GM20000 (cell line): ENCODE results near the gene NUDT8.

Experiments used
- DNase-seq: peaks from one replicate; pipeline ENCODE4 v3.0.0; 2012; ENCODE audit warnings: low spot score
- TF ChIP-seq, protein P1 (sequence below): IDR thresholded peaks from 2 replicates; pipeline ENCODE4 v1.5.1; 2012; ENCODE audit warnings: mild to moderate bottlenecking, control low read depth; ENCODE audit errors: extremely low read depth, missing control alignments

The NUDT8 gene

DNA sequence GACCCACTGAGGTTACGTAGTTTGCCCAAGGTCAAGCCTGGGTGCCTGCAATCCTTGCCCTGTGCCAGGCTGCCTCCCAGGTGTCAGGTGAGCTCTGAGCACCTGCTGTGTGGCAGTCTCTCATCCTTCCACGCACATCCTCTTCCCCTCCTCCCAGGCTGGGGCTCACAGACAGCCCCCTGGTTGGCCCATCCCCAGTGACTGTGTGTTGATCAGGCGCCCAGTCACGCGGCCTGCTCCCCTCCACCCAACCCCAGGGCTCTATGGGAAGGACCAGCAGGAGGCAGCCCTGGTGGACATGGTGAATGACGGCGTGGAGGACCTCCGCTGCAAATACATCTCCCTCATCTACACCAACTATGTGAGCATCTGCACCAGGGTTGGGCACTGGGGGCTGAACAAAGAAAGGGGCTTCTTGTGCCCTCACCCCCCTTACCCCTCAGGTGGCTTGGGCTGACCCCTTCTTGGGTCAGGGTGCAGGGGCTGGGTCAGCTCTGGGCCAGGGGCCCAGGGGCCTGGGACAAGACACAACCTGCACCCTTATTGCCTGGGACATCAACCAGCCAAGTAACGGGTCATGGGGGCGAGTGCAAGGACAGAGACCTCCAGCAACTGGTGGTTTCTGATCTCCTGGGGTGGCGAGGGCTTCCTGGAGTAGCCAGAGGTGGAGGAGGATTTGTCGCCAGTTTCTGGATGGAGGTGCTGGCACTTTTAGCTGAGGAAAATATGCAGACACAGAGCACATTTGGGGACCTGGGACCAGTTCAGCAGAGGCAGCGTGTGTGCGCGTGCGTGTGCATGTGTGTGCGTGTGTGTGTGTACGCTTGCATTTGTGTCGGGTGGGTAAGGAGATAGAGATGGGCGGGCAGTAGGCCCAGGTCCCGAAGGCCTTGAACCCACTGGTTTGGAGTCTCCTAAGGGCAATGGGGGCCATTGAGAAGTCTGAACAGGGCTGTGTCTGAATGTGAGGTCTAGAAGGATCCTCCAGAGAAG lies 44.6 kb downstream of the NUDT8 start:
- DNase-seq = no peak

DNA sequence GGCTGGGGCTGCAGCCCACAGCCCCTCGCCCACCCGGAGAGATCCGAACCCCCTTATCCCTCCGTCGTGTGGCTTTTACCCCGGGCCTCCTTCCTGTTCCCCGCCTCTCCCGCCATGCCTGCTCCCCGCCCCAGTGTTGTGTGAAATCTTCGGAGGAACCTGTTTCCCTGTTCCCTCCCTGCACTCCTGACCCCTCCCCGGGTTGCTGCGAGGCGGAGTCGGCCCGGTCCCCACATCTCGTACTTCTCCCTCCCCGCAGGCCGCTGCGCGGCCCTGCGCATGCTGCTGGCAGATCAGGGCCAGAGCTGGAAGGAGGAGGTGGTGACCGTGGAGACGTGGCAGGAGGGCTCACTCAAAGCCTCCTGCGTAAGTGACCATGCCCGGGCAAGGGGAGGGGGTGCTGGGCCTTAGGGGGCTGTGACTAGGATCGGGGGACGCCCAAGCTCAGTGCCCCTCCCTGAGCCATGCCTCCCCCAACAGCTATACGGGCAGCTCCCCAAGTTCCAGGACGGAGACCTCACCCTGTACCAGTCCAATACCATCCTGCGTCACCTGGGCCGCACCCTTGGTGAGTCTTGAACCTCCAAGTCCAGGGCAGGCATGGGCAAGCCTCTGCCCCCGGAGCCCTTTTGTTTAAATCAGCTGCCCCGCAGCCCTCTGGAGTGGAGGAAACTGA lies 45.4 kb downstream of the NUDT8 start:
- TF ChIP-seq, protein P1, sequence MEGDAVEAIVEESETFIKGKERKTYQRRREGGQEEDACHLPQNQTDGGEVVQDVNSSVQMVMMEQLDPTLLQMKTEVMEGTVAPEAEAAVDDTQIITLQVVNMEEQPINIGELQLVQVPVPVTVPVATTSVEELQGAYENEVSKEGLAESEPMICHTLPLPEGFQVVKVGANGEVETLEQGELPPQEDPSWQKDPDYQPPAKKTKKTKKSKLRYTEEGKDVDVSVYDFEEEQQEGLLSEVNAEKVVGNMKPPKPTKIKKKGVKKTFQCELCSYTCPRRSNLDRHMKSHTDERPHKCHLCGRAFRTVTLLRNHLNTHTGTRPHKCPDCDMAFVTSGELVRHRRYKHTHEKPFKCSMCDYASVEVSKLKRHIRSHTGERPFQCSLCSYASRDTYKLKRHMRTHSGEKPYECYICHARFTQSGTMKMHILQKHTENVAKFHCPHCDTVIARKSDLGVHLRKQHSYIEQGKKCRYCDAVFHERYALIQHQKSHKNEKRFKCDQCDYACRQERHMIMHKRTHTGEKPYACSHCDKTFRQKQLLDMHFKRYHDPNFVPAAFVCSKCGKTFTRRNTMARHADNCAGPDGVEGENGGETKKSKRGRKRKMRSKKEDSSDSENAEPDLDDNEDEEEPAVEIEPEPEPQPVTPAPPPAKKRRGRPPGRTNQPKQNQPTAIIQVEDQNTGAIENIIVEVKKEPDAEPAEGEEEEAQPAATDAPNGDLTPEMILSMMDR = no peak
- DNase-seq = peak; percentile 51

More for the DNA sequence above, 44.6 kb downstream of the NUDT8 start:
- TF ChIP-seq, protein P1 = no peak

DNA sequence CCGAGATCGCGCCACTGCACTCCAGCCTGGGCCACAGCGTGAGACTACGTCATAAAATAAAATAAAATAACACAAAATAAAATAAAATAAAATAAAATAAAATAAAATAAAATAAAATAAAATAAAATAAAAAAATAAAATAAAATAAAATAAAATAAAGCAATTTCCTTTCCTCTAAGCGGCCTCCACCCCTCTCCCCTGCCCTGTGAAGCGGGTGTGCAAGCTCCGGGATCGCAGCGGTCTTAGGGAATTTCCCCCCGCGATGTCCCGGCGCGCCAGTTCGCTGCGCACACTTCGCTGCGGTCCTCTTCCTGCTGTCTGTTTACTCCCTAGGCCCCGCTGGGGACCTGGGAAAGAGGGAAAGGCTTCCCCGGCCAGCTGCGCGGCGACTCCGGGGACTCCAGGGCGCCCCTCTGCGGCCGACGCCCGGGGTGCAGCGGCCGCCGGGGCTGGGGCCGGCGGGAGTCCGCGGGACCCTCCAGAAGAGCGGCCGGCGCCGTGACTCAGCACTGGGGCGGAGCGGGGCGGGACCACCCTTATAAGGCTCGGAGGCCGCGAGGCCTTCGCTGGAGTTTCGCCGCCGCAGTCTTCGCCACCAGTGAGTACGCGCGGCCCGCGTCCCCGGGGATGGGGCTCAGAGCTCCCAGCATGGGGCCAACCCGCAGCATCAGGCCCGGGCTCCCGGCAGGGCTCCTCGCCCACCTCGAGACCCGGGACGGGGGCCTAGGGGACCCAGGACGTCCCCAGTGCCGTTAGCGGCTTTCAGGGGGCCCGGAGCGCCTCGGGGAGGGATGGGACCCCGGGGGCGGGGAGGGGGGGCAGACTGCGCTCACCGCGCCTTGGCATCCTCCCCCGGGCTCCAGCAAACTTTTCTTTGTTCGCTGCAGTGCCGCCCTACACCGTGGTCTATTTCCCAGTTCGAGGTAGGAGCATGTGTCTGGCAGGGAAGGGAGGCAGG lies 46.2 kb downstream of the NUDT8 start, which contains the start of gene GSTP1:
Gene GSTP1 (plus strand): TSS at position 566 of the 958 bp plus-strand sequence. CDS start 32 bp downstream, at position 598.
- peak; percentile 93 for DNase-seq
- TF ChIP-seq, protein P1 = peak; percentile 64

DNA sequence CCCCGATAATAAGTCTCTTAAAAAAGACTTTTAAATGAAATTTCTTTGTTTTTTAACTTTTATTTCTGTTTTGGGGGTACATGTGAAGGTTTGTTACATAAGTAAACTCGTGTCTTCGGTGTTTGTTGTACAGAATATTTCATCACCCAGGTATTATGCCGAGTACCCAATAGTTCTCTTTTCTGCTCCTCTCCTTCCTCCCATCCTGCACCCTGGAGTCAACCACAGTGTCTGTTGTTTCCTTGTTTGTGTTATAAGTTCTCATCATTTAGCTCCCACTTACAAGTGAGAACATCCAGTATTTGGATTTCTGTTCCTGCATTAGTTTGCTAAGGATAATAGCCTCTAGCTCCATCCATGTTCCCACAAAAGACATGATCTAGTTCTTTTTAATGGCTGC lies 47.7 kb downstream of the NUDT8 start:
- no peak for DNase-seq
- TF ChIP-seq, protein P1 = no peak

DNA sequence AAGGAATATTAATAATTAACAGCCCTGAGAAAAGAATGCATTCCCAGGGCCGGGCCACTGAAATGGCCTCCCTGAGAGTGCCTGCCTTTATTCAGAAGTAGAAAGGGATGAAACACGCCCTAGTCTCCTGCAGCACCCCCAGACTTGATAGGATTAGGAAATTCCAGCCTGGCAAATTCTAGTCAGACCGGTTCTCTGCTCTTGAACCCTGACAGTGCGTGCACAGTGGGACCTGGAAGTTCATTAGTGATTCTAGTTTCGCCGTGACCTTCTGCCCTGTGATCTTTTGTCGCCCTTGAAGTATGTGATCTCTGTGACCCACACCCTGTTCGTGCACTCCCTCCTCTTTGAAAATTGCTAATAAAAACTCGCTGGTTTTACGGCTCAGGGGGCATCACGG lies 48.3 kb downstream of the NUDT8 start:
- DNase-seq = no peak
- TF ChIP-seq, protein P1 = no peak

DNA sequence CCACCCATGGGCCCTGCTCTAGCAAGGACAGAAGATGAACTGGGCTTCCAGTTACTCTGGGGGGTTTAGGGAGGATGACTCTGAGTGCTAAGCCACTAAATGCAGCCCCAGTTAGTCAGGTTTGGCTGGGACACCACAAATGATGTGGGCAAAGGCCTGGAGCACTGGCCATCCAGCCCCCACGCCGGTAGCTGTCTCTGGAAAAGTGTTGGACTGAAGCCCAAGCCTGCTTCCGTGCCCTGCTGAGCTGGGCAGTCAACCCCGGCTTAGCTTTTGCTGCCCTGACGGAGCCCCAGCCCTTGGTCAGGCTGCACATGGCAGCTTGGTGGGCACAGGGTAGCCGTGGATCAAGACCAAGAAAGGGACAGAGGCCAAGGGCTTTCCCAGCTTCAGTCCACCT lies 51.8 kb downstream of the NUDT8 start:
- no peak for DNase-seq
- TF ChIP-seq, protein P1 = no peak
